WTC11 (cell line): ENCODE measurements around the gene ANGEL1. TPM values are rescaled to one million over a fixed set of nuclear protein-coding genes. Genes with fewer than 3 reads are reported as not detected.

Source experiments
- ATAC-seq: fragments of 200-7000 bp; cut with Tn5 transposase; 2 replicates; pipeline ENCODE4 v1.10.0; 2021; ENCODE audit warnings: mild to moderate bottlenecking, moderate library complexity
- CTCF ChIA-PET: fragments of 300-600 bp; sonication (Branson Sonifier 250); formaldehyde crosslinking; loops from one replicate; lab custom pipeline; 2021; ENCODE audit warnings: antibody characterized with exemption; lab: Charles Lee
- POLR2A ChIA-PET: fragments of 350-600 bp; sonication (Branson Sonifier 250); formaldehyde crosslinking; loops from one replicate; lab custom pipeline; 2021; ENCODE audit warnings: antibody characterized with exemption; lab: Charles Lee
- DNase-seq: peaks from one replicate; pipeline ENCODE4 v3.0.0; 2021; ENCODE audit warnings: low spot score
- H3K27ac Mint-ChIP-seq: 2 replicates; pipeline ENCODE4 v1.8.0; 2021; ENCODE audit warnings: mixed read lengths
- H3K27me3 Mint-ChIP-seq: 2 replicates; pipeline ENCODE4 v1.8.0; 2021; ENCODE audit warnings: low read depth, mild to moderate bottlenecking, moderate library complexity, mixed read lengths
- H3K36me3 Mint-ChIP-seq: 2 replicates; pipeline ENCODE4 v1.8.0; 2021; ENCODE audit warnings: mixed read lengths
- H3K4me1 Mint-ChIP-seq: 2 replicates; pipeline ENCODE4 v1.8.0; 2022; ENCODE audit warnings: mixed read lengths
- H3K4me3 Mint-ChIP-seq: 2 replicates; pipeline ENCODE4 v1.8.0; 2021; ENCODE audit warnings: mild to moderate bottlenecking, moderate library complexity, mixed read lengths
- H3K9me3 Mint-ChIP-seq: 2 replicates; pipeline ENCODE4 v1.8.0; 2021; ENCODE audit warnings: mixed read lengths
- AFF4 ChIP-seq: sonication (generic); formaldehyde crosslinking; IDR thresholded peaks from 2 replicates; pipeline ENCODE4 v1.8.1; 2023; ENCODE audit warnings: mild to moderate bottlenecking, missing genetic modification reagents, borderline replicate concordance
- E2F4 ChIP-seq: sonication (generic); formaldehyde crosslinking; IDR thresholded peaks from 2 replicates; pipeline ENCODE4 v1.8.1; 2022; ENCODE audit warnings: low read depth, mild to moderate bottlenecking, moderate library complexity, missing genetic modification reagents, borderline replicate concordance
- ERG ChIP-seq: fragments of 250-450 bp; sonication (Bioruptor Pico); IDR thresholded peaks from 2 replicates; pipeline ENCODE4 v1.8.0; 2021; ENCODE audit warnings: mild to moderate bottlenecking
- ESRRA ChIP-seq: sonication (generic); formaldehyde crosslinking; IDR thresholded peaks from 2 replicates; pipeline ENCODE4 v1.8.1; 2022; ENCODE audit warnings: mild to moderate bottlenecking, missing genetic modification reagents, borderline replicate concordance
- FOXK1 ChIP-seq: sonication (generic); formaldehyde crosslinking; IDR thresholded peaks from 2 replicates; pipeline ENCODE4 v1.8.0; 2022; ENCODE audit warnings: mild to moderate bottlenecking, moderate library complexity, missing genetic modification reagents
- FOXP4 ChIP-seq: sonication (generic); formaldehyde crosslinking; IDR thresholded peaks from 2 replicates; pipeline ENCODE4 v1.8.0; 2022; ENCODE audit warnings: mild to moderate bottlenecking, missing genetic modification reagents
- GRHL2 ChIP-seq: fragments of 250-450 bp; sonication (Bioruptor Pico); IDR thresholded peaks from 2 replicates; pipeline ENCODE4 v1.8.0; 2022; ENCODE audit warnings: mild to moderate bottlenecking, moderate library complexity; ENCODE audit not compliant: insufficient replicate concordance, severe bottlenecking
- JUN ChIP-seq: sonication (generic); formaldehyde crosslinking; IDR thresholded peaks from 2 replicates; pipeline ENCODE4 v1.8.0; 2023; ENCODE audit warnings: mild to moderate bottlenecking, missing genetic modification reagents
- MAX ChIP-seq: sonication (generic); formaldehyde crosslinking; IDR thresholded peaks from 2 replicates; pipeline ENCODE4 v1.8.0; 2022; ENCODE audit warnings: mild to moderate bottlenecking, missing genetic modification reagents
- MYBL2 ChIP-seq: sonication (generic); formaldehyde crosslinking; IDR thresholded peaks from 2 replicates; pipeline ENCODE4 v1.8.1; 2023; ENCODE audit warnings: mild to moderate bottlenecking, moderate library complexity, missing genetic modification reagents
- NFYB ChIP-seq: sonication (generic); formaldehyde crosslinking; conservative IDR thresholded peaks from 2 replicates; pipeline ENCODE4 v1.8.0; 2022; ENCODE audit warnings: low read depth, missing genetic modification reagents
- SMAD3 ChIP-seq: sonication (generic); formaldehyde crosslinking; IDR thresholded peaks from 2 replicates; pipeline ENCODE4 v1.8.0; 2022; ENCODE audit warnings: missing genetic modification reagents, mild to moderate bottlenecking, borderline replicate concordance
- ZNF317 ChIP-seq: sonication (generic); formaldehyde crosslinking; IDR thresholded peaks from 2 replicates; pipeline ENCODE4 v1.8.1; 2023; ENCODE audit warnings: low read depth, mild to moderate bottlenecking, moderate library complexity, missing genetic modification reagents, borderline replicate concordance
- total RNA-seq: library from RNA; stranded (reverse); gene quantifications from 3 replicates; pipeline ENCODE4 v1.2.3, GENCODE V29; 2021

Gene ANGEL1
- total RNA-seq, 1 experiment from 2014 or later = 29.7 TPM

GRCh38 chr14:76793324-76793723 is 19.4 kb downstream of the ANGEL1 start (continued):
- TF ChIP-seq JUN (CRISPR knock-in tag) (no peak), ZNF317 (CRISPR knock-in tag) (no peak), GRHL2 (no peak), MYBL2 (CRISPR knock-in tag) (no peak)

GRCh38 chr14:76792422-76792821 is 20.3 kb downstream of the ANGEL1 start:
- peaks cover 57% of the 10 kb centered on the region for H3K36me3 Mint-ChIP-seq
- H3K4me1 Mint-ChIP-seq = no peaks in the 10 kb centered on the region
- no peaks in the 10 kb centered on the region for H3K27me3 Mint-ChIP-seq
- no peak overlapping the region for H3K4me3 Mint-ChIP-seq
- no peak for TF ChIP-seq GRHL2
- no peak for TF ChIP-seq NFYB
- TF ChIP-seq AFF4 (CRISPR knock-in tag) = no peak
- no peak for TF ChIP-seq ESRRA (CRISPR knock-in tag)
- TF ChIP-seq ERG (CRISPR knock-in tag) = no peak
- no peak for TF ChIP-seq E2F4
- DNase-seq = no peak
- ChIA-PET CTCF (no interaction called here), POLR2A (no interaction called here)
- H3K9me3 Mint-ChIP-seq = no peaks in the 10 kb centered on the region
- H3K27ac Mint-ChIP-seq = no peak overlapping the region
- ATAC-seq = no peak

- no peak for ATAC-seq
- no peak for DNase-seq
- Mint-ChIP-seq H3K27me3 (no peaks in the 10 kb centered on the region), H3K4me3 (no peak overlapping the region), H3K9me3 (no peaks in the 10 kb centered on the region), H3K4me1 (peaks cover 3% of the 10 kb centered on the region; the same call in 1 of the 2 replicates), H3K36me3 (peaks cover 37% of the 10 kb centered on the region), H3K27ac (no peak overlapping the region)
- CTCF ChIA-PET = interaction anchor here (0.8 kb wide), 1 partner anchor 74 kb away, joined by 5 read pairs; no protein-coding TSS in a partner anchor
- TF ChIP-seq SMAD3 (CRISPR knock-in tag) (no peak), FOXK1 (CRISPR knock-in tag) (no peak), JUN (CRISPR knock-in tag) (no peak), FOXP4 (no peak), MAX (CRISPR knock-in tag) (no peak)
- POLR2A ChIA-PET = no interaction called here
Observed at GRCh38 chr14:76786601-76787000, 26.1 kb downstream of the ANGEL1 start.
